ENCODE data around the gene PRKAG1. TPM values are rescaled to one million over a fixed set of nuclear protein-coding genes. Genes with fewer than 3 reads are reported as not detected.

The PRKAG1 gene
- total RNA-seq, 1 experiment from 2014 or later = 133 TPM

DNA sequence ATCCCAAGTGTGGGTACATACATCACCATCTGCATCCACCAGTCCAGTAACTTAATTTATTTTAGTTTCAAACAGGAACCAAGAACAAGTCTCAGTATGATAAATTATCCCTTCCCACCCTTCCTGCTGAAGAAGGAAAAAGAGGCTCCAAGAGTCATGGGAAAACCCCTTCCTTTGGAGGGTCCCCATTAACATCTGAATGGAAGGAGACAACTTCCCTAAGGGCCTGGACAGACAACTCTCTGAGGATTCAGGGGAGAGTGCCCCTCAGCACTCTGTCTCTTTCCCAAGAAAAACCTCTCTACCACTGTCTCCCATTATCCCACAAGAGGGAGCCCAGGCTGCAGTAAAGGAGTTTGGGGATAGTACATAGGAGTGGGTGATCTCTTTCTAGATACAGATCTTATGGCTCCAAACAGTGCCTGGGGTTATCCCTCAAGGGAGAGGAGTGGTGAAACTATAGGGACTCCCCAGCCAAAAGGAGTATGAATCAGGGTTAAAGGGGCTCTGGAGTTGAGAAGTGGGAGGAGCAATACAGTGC lies 53.2 kb downstream of the PRKAG1 start:
- in situ Hi-C loops (cut with HindIII; ENCODE audit: low pct_unique_long_range_greater_than_20kb, low sequenced_read_pairs) = no loop called here
- peak; percentile 48 for DNase-seq (ENCODE audit: low read depth, low spot score)

GRCh38 chr12:48961801-48962200 lies 56.8 kb downstream of the PRKAG1 start:
- DNase-seq (ENCODE audit: low read depth, low spot score) = no peak
- in situ Hi-C loops (cut with HindIII; ENCODE audit: low pct_unique_long_range_greater_than_20kb, low sequenced_read_pairs) = no loop called here

DNA sequence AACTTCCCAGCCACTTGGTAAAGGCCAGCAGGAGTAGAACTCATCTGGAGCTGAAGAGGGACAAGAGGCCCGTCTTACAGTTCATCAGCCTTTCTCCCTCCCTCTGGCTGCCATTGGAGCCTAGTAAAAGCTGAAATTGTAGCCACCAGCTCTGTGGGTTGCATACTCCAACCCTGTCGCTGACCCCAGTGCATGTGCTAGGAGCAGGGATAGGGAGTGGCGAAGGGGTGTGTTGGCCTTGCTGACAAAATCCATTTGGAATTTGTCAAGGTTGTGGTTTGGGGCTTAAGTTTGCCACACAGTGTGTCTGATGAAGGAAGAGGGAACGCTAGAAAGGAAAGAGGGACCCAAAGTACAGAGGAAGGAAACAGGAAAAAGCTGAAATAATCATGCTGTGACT lies 57.2 kb downstream of the PRKAG1 start:
- no peak for DNase-seq (ENCODE audit: low read depth, low spot score)
- in situ Hi-C loops (cut with HindIII; ENCODE audit: low pct_unique_long_range_greater_than_20kb, low sequenced_read_pairs) = no loop called here

DNA sequence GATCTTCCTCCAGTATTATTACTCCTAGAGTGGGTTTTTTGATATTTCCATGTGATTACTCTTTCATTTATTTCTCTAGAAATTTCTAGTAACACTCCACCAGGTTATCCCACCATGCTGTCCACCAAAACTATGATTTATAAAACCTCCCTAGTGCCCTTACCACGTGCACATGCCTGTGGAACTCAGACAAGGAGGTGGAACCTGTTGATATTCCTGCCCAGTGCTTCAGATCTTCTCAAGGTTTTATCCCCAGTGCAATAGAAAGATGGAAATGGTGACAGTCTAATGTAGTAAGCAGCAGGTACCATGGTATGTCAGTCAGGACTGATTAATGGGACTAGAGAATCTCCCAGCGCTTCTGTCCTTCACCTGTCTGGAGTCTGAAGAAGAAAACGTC lies 57.7 kb downstream of the PRKAG1 start:
- DNase-seq (ENCODE audit: low read depth, low spot score) = no peak
- in situ Hi-C loops (cut with HindIII; ENCODE audit: low pct_unique_long_range_greater_than_20kb, low sequenced_read_pairs) = no loop called here

GRCh38 chr12:48958049-48958388 lies 60.6 kb downstream of the PRKAG1 start:
- no peak for DNase-seq (ENCODE audit: low read depth, low spot score)
- in situ Hi-C loops (cut with HindIII; ENCODE audit: low pct_unique_long_range_greater_than_20kb, low sequenced_read_pairs) = no loop called here

GRCh38 chr12:48957141-48958048 lies 61.2 kb downstream of the PRKAG1 start, which contains the start of gene ARF3:
ARF3 (minus strand) TSS chr12:48957487; CDS start chr12:48941095, 16,392 bp downstream.
- in situ Hi-C loops (cut with HindIII; ENCODE audit: low pct_unique_long_range_greater_than_20kb, low sequenced_read_pairs) = no loop called here
- DNase-seq (ENCODE audit: low read depth, low spot score) = peak; percentile 93

- DNase-seq (ENCODE audit: low read depth, low spot score) = peak; percentile 97
Measured at GRCh38 chr12:48956279-48957140, 62.1 kb downstream of the PRKAG1 start.

DNA sequence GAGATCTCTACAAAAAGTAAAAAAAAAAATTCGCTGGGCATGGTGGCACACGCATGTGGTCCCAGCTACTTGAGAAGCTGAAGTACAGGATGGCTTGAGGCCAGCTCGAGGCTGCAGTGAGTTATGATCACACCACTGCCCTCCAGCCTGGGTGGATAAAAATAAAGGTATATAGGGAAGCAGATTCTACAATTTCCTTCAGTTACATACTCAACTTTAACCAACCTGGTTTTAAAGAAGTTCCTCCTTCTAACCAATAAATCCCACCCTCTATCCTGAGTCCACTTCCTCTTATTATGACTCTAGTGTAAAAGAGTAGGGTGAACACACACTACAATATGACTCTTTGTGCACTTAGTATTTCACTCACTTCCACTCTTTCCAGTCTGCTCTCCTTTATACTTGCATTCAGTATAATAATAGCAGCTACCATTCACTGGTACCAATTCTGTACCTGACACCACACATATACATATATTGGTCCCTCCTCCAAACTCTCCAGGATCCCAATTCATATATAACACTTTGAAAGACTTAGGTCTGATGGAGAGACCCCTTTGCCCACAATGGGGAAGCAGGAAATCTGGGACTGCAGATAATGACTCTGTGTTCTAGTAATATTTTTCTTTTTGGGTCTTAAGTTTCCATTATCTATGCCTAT lies 63.6 kb downstream of the PRKAG1 start:
- no peak for DNase-seq (ENCODE audit: low read depth, low spot score)
- in situ Hi-C loops (cut with HindIII; ENCODE audit: low pct_unique_long_range_greater_than_20kb, low sequenced_read_pairs) = no loop called here

More at GRCh38 chr12:48956279-48957140, 62.1 kb downstream of the PRKAG1 start:
- in situ Hi-C loops (cut with HindIII; ENCODE audit: low pct_unique_long_range_greater_than_20kb, low sequenced_read_pairs) = no loop called here

GRCh38 chr12:48954061-48954460 lies 64.5 kb downstream of the PRKAG1 start:
- in situ Hi-C loops (cut with HindIII; ENCODE audit: low pct_unique_long_range_greater_than_20kb, low sequenced_read_pairs) = no loop called here
- no peak for DNase-seq (ENCODE audit: low read depth, low spot score)

GRCh38 chr12:48952691-48953090 lies 65.9 kb downstream of the PRKAG1 start:
- in situ Hi-C loops (cut with HindIII; ENCODE audit: low pct_unique_long_range_greater_than_20kb, low sequenced_read_pairs) = no loop called here
- no peak for DNase-seq (ENCODE audit: low read depth, low spot score)

Small RNA genes lying within 50 kb of the gene (small RNA-seq; reads per million reads assigned to genes)
- 0 reads per million in 2 experiments for gene RNU6-940P

Other genes starting within 250 kb of the PRKAG1 start
- 28.1 and 31.5 TPM in 2 replicates for gene ADCY6, start 229.7 kb downstream of the PRKAG1 start, total RNA-seq (2014; rRNA removed; shearing (Covaris generic))
- gene CACNB3, start 200.3 kb downstream of the PRKAG1 start, total RNA-seq (2014; rRNA removed; shearing (Covaris generic)) = 4.9 and 5.3 TPM in 2 replicates
- gene DDX23, start 166.6 kb downstream of the PRKAG1 start, total RNA-seq (2014; rRNA removed; shearing (Covaris generic)) = 86.4 and 86.9 TPM in 2 replicates
- 0.11 and 0.13 TPM in 2 replicates for gene RND1, start 152.9 kb downstream of the PRKAG1 start, total RNA-seq (2014; rRNA removed; shearing (Covaris generic))
- 10.8 and 12.2 TPM in 2 replicates for gene FKBP11, start 93.3 kb downstream of the PRKAG1 start, total RNA-seq (2014; rRNA removed; shearing (Covaris generic))
- 92.3 and 95.8 TPM in 2 replicates for gene ARF3, start 61.3 kb downstream of the PRKAG1 start, total RNA-seq (2014; rRNA removed; shearing (Covaris generic))
- 3.4 and 5.1 TPM in 2 replicates for gene WNT10B, start 47.0 kb downstream of the PRKAG1 start, total RNA-seq (2014; rRNA removed; shearing (Covaris generic))
- gene WNT1, start 40.5 kb downstream of the PRKAG1 start, total RNA-seq (2014; rRNA removed; shearing (Covaris generic)) = not detected in 2 replicates
- gene DDN, start 19.4 kb downstream of the PRKAG1 start, total RNA-seq (2014; rRNA removed; shearing (Covaris generic)) = 0.03 TPM in 1 of 2 replicates, not detected in the other
- 14.5 and 16.1 TPM in 2 replicates for gene KMT2D, start 42.0 kb upstream of the PRKAG1 start, total RNA-seq (2014; rRNA removed; shearing (Covaris generic))
- 5.2 and 7.8 TPM in 2 replicates for gene RHEBL1, start 51.2 kb upstream of the PRKAG1 start, total RNA-seq (2014; rRNA removed; shearing (Covaris generic))
- gene DHH, start 76.0 kb upstream of the PRKAG1 start, total RNA-seq (2014; rRNA removed; shearing (Covaris generic)) = 0.05 and 0.21 TPM in 2 replicates
- gene LMBR1L, start 92.1 kb upstream of the PRKAG1 start, total RNA-seq (2014; rRNA removed; shearing (Covaris generic)) = 20.6 and 21.7 TPM in 2 replicates
- gene TUBA1B, start 112.6 kb upstream of the PRKAG1 start, total RNA-seq (2014; rRNA removed; shearing (Covaris generic)) = 1,958 and 1,976 TPM in 2 replicates
- 147 and 170 TPM in 2 replicates for gene TUBA1A, start 170.3 kb upstream of the PRKAG1 start, total RNA-seq (2014; rRNA removed; shearing (Covaris generic))
- 315 and 342 TPM in 2 replicates for gene TUBA1C, start 246.3 kb upstream of the PRKAG1 start, total RNA-seq (2014; rRNA removed; shearing (Covaris generic))

All from SK-MEL-5 (cell line).